Measurements from ENCODE around the gene POU2F3.

Gene POU2F3

DNA sequence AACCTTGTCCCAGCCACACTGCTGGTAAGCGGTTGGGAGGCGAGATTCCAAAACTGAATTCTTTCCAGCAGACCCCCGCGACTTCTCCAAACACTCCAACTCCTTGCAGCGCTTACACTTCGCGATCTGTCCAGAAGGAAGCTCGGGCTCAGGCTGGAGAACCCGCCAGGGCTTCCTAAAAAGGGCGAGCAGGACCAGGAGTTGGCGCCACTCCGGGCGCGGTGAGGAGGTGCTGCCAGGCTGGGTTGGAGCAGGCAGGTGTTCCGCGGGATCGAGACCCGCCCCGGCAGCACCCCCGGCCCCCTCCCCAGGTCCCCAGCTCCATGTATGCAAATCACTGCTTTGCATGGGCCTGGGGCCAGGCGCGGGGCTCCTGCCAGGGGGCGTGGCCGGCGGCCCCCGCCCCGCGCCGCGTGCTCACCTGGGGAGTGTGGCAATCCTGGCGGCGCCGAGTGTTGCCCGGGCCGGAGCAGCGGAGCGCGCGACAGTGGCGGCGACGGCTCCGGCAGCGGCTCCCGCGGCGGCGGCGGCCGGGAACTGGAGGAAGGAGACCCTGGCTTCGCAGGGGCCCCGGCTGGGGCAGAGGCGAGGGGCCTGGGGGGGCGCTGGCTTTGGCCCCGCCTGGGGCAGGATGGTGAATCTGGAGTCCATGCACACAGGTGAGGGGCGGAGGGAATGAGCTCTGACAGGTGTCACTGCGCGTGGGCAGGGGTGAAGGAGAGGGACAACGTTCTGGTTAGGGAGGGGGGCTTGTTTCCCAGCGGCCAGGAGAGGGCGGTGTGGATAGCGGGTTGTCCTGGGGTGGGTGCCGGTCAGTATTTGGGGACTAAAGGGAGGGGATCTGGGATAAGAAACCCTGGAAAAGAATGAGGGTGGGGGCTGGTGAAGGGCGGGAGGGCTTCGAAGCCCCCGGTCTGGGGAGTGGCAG lies at the start of gene POU2F3:
POU2F3 (plus strand) TSS at position 428 of the 928 bp plus-strand sequence; CDS start at position 632, 204 bp downstream.
- DNase-seq (ENCODE audit: low spot score), result no peak

DNA sequence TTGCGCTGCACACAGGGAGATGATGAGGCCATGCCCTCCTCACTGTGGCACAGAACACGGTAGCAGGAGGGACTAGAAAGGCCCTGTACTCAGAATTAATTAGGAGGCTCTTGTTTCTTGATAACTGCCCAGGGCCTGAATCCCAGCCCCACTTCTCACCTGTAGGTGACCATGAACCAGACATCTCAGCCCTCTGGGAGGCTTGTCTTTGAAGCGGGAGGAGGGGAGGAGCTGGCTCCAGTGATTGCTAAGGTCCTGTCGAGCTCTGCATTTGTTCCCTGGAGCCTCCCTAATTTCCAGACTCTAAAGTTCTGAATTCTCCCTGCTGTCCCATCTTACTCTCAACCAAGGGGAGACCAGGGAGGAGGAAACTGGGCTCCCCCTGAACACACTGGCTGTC lies 48.9 kb upstream of the POU2F3 start:
- no peak for DNase-seq (ENCODE audit: low spot score)

DNA sequence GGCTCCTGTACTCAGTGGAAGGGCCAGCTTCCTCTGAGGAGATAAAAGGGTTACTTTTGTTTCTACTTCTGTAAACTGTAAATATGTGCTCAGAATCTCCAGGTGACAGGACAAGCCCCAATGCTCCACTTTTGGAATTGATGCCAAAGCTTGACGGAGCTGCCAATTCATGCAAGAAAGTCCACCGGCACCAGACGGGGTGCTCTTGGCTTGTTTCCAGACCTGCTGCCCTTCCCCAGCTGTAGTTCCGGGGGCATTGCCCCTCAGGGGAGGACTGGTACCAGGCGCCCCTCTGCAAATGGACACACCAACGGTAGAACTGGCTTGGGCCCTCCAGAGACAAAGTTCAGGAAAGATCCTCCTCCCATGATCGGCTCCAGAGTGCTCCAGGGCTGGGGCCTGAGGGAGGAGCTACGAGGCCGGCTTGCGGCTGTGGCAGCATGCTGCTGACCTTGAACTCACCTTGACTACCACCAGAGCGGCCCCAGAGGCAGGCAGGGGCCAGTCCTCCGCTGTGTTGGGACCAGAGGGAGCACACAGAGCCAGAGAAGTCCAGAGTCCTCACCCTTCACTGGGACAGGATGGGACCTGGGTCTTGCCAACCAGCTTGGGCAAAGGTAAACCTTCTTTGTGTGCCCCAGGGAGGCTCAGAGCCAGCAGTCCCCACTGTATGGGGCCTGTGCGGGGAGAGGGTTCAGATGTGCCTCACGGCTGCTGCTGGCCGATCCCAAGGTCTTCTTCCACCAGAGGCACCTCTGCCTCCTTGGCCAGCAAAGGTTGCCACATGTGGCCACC lies 46.9 kb upstream of the POU2F3 start:
- no peak for DNase-seq (ENCODE audit: low spot score)

DNA sequence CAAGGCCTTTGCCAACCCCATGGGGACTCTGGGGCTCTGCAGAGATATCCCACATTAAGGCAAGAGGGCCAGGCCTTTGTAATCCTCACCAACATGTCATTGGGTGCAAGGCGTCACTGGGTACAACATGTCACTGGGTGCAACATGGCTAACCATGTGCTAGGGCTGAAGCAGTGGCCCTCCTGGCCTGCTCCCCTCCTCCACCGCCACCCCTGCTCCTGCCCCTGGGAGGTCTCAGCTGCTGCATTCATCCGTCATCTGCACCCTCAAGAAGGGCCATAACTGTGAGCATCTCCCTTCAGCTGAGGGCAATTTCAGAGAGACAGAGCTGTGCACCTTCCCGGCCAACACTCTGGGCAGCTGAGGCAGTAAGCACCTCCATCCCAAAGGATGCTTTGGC lies 45.8 kb upstream of the POU2F3 start:
- DNase-seq (ENCODE audit: low spot score), result no peak

DNA sequence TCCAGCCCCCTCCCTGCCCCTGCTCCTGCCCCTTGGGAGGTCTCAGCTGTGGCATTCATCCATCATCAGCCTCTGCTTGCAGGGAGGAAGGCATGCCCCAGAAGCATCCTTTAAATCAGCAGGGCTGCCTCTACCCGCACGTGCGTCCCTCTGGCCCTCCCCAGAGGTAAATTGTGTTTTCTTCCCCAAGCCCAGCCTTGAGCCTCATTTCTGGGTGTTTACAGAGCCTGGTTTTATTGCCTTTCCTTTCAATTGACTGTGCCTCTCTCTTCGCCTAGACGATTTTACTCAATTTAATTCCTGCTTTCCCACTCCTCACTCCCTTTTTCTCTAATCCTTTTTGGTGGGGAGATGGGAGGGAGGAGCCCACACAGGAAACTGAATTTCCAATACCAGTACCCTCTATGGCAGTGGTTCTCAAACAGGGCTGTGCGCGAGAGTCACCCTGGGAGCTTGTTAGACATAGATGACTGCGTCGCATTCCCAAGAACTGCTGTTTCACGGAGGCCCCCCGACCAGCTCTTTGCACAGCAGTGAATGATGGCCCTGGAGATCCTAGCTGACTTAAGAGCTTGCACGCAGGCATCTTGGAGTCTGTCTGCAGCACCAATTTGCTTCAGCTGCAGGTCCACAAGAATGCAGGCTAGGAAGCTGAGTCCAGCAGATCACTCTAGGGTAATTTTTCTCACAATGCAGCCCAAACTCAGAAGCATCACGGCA lies 44.2 kb upstream of the POU2F3 start:
- no peak for DNase-seq (ENCODE audit: low spot score)

DNA sequence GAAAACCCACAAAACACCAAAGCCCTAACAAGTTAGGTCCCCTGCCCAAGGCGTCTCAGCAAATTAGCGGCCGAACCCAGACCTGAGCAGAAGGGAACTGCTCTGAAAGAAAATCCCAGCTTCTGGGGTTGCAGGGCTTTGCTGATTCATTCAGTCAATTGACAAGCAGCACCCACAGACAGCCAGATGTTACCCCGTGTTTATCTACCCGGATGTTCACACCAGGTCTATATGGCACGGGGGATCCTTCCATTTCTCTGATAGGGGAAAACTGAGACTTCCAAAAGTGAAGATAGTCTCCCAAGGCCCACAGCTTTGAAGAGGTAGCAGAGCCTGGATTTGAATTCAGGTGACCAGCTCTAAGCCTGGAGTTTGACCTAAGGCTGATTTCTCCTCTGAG lies 43.1 kb upstream of the POU2F3 start:
- DNase-seq (ENCODE audit: low spot score), result no peak

DNA sequence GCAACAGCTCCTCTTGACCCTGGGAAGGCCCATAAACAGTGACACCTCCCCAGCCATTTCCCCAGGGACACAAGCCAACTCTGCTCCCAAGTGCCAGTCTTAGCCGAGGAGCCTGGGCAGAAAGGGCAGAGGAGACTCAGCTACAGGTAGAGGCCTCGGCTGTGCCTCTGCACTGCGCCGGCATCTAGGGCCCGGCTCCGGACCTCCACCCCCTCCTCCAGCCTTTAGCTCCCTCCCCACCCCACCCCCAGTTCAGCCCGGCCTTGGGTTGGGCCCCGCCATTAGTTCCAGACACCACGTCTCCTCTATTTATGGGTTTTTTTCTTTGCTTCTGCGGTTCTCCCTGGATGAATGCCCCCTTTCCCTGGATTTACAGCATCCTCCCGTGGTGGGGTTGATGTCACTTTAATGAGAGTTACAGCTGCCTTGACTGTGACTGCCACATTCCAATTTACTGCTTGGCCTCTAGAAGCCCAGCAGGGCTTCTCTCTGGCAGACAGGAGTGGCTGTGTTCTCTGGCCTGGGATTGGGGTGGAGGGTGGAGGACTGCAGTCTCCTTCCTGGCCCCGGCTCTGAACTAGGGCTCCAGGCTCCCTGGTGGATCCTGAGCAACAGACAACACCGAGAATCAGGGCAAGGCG lies 42.6 kb upstream of the POU2F3 start:
- no peak for DNase-seq (ENCODE audit: low spot score)

DNA sequence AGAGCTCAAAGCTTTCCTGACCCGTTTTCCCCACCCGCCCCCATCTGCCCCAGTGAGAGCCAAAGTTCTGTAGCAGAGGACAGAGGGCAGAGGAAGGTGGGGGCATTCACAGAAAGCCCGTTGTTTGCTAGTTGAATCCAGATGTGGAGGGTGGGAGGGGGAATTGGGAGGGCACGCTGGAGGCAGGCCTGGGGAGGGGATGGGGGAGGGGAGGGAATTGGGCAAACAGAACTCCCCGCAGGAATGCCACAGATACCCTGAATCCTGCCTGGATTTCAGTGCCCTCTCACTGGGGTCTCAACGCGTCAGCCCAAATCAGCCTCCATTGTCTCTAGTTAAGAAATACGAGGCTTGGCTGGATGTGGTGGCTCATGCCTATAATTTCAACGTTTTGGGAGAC lies 42.0 kb upstream of the POU2F3 start:
- DNase-seq (ENCODE audit: low spot score), result no peak

DNA sequence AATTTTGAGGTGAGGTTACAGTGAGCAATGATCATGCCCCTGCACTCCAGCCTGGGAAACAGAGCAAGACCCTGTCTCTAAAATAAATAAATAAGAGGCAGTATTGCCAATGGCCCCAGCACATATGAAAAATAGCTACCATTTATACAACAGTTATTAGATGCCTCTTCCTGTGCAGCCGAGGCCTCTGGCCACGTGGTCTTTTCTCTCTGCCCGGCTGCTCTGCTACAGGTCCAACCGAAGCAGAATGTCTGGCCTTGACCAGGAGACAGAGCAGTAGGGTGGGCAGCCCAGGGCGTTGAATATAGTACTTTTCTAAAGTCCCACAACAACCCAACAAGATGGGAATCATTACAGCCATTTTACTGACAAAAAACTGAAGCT lies 41.5 kb upstream of the POU2F3 start:
- DNase-seq (ENCODE audit: low spot score), result no peak

DNA sequence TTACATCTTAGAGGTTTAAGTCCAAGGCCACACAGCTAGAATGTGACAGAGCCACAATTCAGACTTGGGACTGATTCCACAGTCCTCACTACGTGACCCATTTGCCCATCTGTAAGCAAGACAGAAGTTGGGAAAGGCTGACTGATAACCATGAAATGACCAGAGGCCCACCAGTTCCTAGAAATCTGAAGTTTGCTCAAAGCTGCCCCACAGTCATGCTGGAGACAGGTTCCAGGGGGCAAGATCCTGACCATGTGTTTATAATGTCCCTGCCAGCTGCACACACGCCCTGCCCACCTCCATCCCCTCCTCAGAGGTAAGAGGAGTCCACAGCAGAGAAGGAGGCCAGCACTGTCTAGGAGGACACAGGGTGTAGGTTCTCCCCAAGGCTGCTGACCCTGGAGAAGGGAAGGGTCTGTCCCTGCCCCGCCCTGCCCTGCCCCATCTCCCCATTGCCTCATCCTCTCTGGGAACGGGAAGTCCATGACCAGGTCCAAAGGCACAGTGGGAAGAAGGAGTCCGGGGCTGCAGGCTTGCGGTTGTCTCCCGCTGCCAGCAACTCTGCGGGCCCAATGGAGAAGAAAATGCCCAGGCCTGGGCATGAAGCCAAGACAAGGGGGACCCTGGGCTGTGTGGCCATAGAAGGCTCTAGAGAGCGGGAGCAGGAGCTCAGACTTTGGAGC lies 41.0 kb upstream of the POU2F3 start:
- DNase-seq (ENCODE audit: low spot score), result no peak

DNA sequence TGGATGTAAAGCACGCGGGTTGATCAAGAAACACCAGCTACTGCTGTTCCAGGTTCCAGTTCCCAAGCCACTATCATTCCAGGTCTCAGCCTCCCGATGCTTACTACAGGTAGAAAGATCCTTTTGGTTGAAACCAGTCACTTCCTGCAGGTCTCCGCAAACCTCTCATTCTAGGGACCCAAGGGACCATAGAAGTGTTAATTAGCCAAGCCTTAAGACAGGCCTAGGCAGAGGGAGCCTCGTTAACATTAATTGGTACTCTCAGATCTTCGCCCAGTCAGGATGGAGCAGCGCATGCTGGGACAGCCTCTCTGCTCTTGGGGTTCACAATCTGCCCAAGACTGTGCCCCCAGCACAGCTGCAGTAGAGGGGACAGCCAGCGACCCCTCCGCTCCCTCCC lies 40.3 kb upstream of the POU2F3 start:
- no peak for DNase-seq (ENCODE audit: low spot score)

DNA sequence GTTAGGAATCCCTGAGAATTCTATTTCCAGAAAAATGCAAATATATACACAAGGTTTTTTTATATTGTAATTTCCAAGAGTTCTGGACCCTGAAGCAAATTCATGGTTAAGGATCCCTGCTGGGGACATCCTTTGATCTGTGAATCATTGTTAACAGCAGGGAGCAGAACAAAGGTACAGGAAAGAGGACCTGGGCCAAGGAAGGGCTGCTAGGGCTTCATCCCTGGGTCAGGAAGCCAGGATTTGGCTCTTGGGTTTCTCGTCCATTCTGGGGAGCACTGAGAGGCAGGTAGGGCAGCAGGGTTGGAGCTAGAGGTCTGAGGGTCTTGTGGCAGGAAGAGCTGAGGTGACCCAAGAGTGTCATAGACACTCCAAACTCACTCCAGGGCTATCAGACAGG lies 39.3 kb upstream of the POU2F3 start:
- no peak for DNase-seq (ENCODE audit: low spot score)

DNA sequence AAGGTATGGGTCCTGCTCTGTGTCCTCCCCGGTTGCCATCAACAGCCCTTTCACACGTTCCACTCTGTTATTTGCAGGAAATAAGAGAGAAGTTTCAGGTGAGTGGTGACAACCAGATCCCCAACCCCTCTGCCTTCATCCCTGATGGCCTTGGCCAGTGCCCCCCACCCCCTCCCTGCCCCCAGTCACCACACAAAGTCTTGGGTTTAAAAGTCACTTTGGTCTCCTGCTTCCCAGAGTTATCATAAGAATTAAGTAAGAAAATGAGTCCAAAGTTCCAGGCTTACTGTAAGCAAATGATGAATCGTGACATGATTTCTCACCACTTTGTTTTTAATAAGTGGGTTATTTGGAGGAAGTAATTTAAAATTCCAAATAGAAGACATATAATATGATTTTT lies 38.3 kb upstream of the POU2F3 start:
- DNase-seq (ENCODE audit: low spot score), result no peak

DNA sequence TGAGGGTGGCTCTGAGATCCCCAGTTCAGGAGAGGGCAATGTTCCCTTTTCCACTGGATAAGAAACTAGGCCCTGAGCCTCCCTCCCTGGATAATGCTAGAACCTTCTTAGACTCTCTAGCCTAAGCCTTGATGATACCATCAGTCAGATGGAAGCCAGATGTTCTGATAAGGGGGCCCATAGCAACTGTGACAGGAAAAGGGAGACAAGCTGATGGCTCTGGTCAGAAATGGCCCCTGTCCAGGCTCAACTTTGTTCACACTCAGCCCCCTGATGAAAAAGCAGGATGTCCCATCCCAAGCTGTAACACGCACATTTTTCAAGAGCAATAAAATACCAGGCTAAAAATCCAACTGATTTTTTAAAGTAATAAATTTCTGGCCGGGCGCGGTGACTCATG lies 36.3 kb upstream of the POU2F3 start:
- no peak for DNase-seq (ENCODE audit: low spot score)

DNA sequence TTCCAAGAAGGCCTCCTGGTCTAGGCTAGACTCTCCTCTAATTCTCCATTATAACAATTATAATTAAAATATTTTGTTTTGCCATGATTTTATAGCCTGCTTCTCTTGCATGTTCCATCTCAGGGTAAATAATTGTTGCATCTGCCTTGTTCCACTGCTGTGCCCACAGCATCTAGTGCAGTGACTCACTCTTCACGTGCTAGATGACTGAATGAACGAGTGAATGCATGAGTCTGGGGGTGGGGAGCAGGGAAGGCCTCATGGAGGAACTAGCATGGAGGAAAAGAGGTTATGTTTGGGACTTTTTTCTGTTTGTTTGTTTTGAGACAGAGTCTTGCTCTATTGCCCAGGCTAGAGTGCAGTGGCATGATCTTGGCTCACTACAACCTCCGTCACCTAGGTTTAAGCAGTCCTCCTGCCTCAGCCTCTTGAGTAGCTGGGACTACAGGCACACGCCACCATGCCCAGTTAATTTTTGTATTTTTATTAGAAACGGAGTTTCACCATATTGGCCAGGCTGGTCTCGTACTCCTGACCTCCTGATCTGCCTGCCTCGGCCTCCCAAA lies 34.3 kb upstream of the POU2F3 start:
- no peak for DNase-seq (ENCODE audit: low spot score)

DNA sequence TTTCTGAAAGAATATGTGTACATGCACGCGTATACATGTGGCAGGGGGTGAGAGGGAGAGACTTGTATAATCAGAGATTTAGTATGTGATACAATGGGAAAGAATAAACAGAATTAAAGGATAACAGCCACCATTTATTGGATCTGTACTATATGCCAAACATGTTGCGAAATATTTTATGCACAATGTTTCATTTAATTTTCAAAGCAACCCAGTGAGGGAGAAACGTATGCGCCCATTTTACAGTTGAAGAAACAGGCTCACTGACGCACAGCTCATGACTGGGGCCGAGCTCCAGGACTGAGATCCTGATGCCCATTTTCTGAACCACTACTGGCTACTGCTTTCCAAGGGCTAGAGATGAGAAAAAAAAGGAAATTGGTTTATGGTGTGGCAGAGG lies 32.4 kb upstream of the POU2F3 start:
- DNase-seq (ENCODE audit: low spot score), result no peak

DNA sequence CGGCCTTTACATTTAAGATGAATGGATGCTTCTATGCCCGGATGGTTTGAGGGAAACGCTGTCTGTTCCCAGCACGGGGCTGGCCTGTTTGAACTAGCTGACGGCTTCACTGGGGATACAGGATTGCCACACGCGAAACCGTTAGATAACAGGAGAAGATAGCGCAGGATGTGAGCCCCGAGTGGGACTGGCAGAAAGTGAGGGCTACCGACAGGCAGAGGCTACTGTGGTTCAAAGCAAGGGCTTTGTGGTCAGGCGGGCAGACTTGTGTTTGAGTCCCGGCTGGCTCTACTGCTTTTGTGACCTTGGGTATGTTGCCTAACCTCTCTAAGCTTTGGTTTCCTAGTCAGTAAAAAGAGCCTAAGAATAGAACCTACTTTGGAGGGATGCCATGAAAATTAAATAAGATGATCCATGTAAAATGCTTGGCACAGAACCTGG lies 31.9 kb upstream of the POU2F3 start:
- no peak for DNase-seq (ENCODE audit: low spot score)

DNA sequence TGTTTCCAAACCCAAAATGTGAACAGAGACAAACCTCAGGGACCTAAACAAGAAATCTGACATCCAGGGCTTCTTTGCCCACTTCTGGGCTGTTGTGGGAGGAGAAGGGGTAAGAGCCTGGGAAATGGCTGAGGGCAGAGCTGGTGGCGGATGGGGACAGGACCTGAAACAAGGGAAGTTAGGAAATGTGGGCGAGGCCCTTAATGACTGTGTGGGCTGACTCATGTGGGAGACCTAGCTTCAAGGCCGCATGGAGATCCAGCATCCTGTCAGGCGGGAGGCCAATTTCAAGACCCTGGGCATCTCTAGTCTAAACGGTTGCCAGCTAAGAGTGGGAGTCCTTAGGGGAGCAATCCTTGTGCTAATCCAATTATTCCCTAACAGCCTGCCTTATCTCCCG lies 31.2 kb upstream of the POU2F3 start:
- DNase-seq (ENCODE audit: low spot score), result no peak

DNA sequence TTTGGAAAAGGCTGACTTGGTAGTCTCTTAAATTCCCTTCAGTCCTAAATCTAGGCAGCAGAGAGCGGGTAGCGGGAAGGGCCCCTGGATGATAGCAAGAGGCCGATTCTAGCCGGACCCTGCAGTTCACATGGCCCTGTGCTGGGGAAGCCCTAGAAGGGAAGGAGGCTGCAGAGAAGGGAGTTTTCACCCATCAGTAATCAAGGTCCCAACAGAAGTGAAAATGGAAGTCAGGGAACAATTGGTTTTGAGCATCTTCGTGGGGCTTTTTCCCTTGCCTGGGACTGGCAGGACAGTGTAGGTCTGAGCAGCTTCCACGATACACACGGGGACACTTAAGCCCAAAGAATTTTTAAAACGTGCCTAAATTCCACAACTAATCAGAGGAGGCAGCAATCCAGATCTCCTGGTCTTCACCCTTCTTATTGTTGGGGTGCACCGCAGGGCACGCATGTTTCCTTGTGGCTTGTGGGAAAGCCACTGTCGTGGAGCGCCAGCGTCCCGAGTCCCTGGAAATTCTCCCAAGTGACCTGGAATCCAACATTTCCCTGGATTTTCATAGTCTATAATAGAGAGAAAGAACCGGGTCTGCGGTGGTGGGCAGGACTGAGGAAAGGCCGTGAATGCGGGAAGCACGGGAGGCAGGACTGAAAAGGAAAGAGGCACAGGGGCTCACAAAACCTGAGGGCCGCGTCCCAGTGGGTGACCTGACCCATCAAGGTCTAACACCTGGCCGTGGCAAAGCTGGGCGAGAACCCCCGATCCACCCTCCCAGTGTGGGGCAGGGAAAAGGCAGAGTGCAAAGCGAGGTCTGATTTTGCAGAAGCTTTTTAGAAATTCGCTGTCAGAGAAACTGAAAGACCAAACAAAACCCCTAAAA lies 30.0 kb upstream of the POU2F3 start:
- no peak for DNase-seq (ENCODE audit: low spot score)

All from hematopoietic multipotent progenitor cell treated with erythropoietin and hydrocortisone succinate and interleukin-3 and kit ligand, for 17 days (in vitro differentiated cells).